Calu3 (cell line): ENCODE measurements around the gene ZFYVE28. TPM values are rescaled to one million over a fixed set of nuclear protein-coding genes. Genes with fewer than 3 reads are reported as not detected.

Experiments
- BruUV-seq: library from RNA; stranded (reverse); fragments of 400-500 nt; replicated peaks from 2 replicates; lab custom pipeline; 2021; lab: Mats Ljungman, UMichigan
- CTCF ChIA-PET: fragments of 300-600 bp; sonication (Branson Sonifier 250); formaldehyde crosslinking; loops from one replicate; lab custom pipeline; 2022; ENCODE audit warnings: antibody characterized with exemption; lab: Charles Lee
- DNase-seq: peaks from one replicate; pipeline ENCODE4 v3.0.0; 2022
- H3K27ac Mint-ChIP-seq: one replicate; pipeline ENCODE4 v1.8.0; 2022; ENCODE audit warnings: mixed read lengths; ENCODE audit not compliant: unreplicated experiment
- H3K27me3 Mint-ChIP-seq: one replicate; pipeline ENCODE4 v1.8.0; 2022; ENCODE audit warnings: mixed read lengths; ENCODE audit not compliant: unreplicated experiment
- H3K36me3 Mint-ChIP-seq: one replicate; pipeline ENCODE4 v1.8.0; 2022; ENCODE audit warnings: mild to moderate bottlenecking, moderate library complexity, mixed read lengths; ENCODE audit not compliant: insufficient read depth, unreplicated experiment
- H3K4me1 Mint-ChIP-seq: one replicate; pipeline ENCODE4 v1.8.0; 2022; ENCODE audit warnings: mild to moderate bottlenecking, low read depth, mixed read lengths; ENCODE audit not compliant: unreplicated experiment
- H3K4me3 Mint-ChIP-seq: one replicate; pipeline ENCODE4 v1.8.0; 2022; ENCODE audit warnings: mild to moderate bottlenecking, low read depth, moderate library complexity, mixed read lengths; ENCODE audit not compliant: unreplicated experiment
- H3K9me3 Mint-ChIP-seq: one replicate; pipeline ENCODE4 v1.8.0; 2022; ENCODE audit warnings: low read depth, mixed read lengths; ENCODE audit not compliant: unreplicated experiment
- CTCF ChIP-seq: fragments of 200-600 bp; IDR thresholded peaks from one replicate; pipeline ENCODE4 v1.8.0; 2022; ENCODE audit warnings: antibody characterized with exemption; ENCODE audit not compliant: unreplicated experiment
- intact Hi-C: fragments of 100-400 bp; cut with micrococcal nuclease; formaldehyde crosslinking; loops from one replicate; pipeline ENCODE4 v1.10.0; 2022; ENCODE audit not compliant: unreplicated experiment
- total RNA-seq: library from RNA; stranded (reverse); gene quantifications from 2 replicates; pipeline ENCODE4 v1.2.3, GENCODE V29; 2022

Gene ZFYVE28
- total RNA-seq, 1 experiment from 2014 or later = 1.2 TPM

- no peaks in the 10 kb centered on the region for H3K9me3 Mint-ChIP-seq
- H3K4me1 Mint-ChIP-seq = no peaks in the 10 kb centered on the region
- intact Hi-C loops = loop anchor here (10.0 kb wide), 1 partner anchor 45 kb away; no protein-coding TSS in a partner anchor
- no peak for TF ChIP-seq CTCF
- CTCF ChIA-PET = interaction anchor here (0.7 kb wide), 1 partner anchor 10 kb away, joined by 3 read pairs; no protein-coding TSS in a partner anchor
- no peaks in the 10 kb centered on the region for H3K27me3 Mint-ChIP-seq
- no peaks in the 10 kb centered on the region for H3K36me3 Mint-ChIP-seq
- BruUV-seq = no TSS peak
- no peak overlapping the region for H3K27ac Mint-ChIP-seq
- no peak overlapping the region for H3K4me3 Mint-ChIP-seq
- DNase-seq = no peak
Observed at GRCh38 chr4:2289311-2289954, 129.0 kb downstream of the ZFYVE28 start.

GRCh38 chr4:2288051-2288541 is 130.3 kb downstream of the ZFYVE28 start:
- H3K4me1 Mint-ChIP-seq = no peaks in the 10 kb centered on the region
- no peaks in the 10 kb centered on the region for H3K9me3 Mint-ChIP-seq
- DNase-seq = no peak
- no peak overlapping the region for H3K4me3 Mint-ChIP-seq
- peaks cover 11% of the 10 kb centered on the region for H3K27me3 Mint-ChIP-seq
- CTCF ChIA-PET = no interaction called here
- TF ChIP-seq CTCF = no peak
- H3K36me3 Mint-ChIP-seq = no peaks in the 10 kb centered on the region
- no TSS peak for BruUV-seq
- intact Hi-C loops = loop anchor here (10.0 kb wide), 1 partner anchor 47 kb away; no protein-coding TSS in a partner anchor
- H3K27ac Mint-ChIP-seq = no peak overlapping the region

- CTCF ChIA-PET = no interaction called here
- Mint-ChIP-seq H3K4me3 (no peak overlapping the region), H3K36me3 (no peaks in the 10 kb centered on the region), H3K27me3 (peaks cover 17% of the 10 kb centered on the region), H3K9me3 (no peaks in the 10 kb centered on the region), H3K4me1 (no peaks in the 10 kb centered on the region), H3K27ac (no peak overlapping the region)
- no TSS peak for BruUV-seq
- DNase-seq = no peak
- intact Hi-C loops = loop anchor here (10.0 kb wide), 1 partner anchor 47 kb away; no protein-coding TSS in a partner anchor
- TF ChIP-seq CTCF = no peak
Observed at GRCh38 chr4:2287594-2287915, 130.9 kb downstream of the ZFYVE28 start.

- intact Hi-C loops = loop anchor here (10.0 kb wide), 1 partner anchor 48 kb away; no protein-coding TSS in a partner anchor
- Mint-ChIP-seq H3K9me3 (no peaks in the 10 kb centered on the region), H3K4me3 (no peak overlapping the region), H3K27ac (no peak overlapping the region), H3K27me3 (peaks cover 22% of the 10 kb centered on the region), H3K4me1 (no peaks in the 10 kb centered on the region), H3K36me3 (no peaks in the 10 kb centered on the region)
- BruUV-seq = no TSS peak
- no peak for DNase-seq
- CTCF ChIA-PET = no interaction called here
- no peak for TF ChIP-seq CTCF
Observed at GRCh38 chr4:2286904-2287593, 131.4 kb downstream of the ZFYVE28 start.
